ENCODE results near the gene TLE2.

DNA sequence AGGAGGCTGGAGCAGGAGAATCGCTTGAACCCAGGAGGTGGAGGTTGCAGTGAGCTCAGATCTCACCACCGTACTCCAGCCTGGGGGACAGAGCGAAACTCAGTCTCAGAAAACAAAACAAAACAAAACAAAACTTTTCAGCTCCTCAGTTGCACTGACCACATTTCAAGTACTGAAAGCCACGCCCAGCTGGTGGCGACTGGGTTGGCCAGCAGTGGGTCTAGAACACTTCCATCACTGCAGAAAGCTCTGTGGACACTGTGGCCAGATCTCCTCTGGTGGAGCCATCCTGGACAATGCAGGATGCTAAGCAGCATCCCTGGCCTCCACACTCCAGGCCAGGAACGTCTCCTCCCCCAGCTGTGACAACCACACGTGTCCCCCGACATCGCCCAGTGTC lies 21.1 kb downstream of the TLE2 start:
- TF ChIP-seq, protein P1, sequence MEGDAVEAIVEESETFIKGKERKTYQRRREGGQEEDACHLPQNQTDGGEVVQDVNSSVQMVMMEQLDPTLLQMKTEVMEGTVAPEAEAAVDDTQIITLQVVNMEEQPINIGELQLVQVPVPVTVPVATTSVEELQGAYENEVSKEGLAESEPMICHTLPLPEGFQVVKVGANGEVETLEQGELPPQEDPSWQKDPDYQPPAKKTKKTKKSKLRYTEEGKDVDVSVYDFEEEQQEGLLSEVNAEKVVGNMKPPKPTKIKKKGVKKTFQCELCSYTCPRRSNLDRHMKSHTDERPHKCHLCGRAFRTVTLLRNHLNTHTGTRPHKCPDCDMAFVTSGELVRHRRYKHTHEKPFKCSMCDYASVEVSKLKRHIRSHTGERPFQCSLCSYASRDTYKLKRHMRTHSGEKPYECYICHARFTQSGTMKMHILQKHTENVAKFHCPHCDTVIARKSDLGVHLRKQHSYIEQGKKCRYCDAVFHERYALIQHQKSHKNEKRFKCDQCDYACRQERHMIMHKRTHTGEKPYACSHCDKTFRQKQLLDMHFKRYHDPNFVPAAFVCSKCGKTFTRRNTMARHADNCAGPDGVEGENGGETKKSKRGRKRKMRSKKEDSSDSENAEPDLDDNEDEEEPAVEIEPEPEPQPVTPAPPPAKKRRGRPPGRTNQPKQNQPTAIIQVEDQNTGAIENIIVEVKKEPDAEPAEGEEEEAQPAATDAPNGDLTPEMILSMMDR (optimal IDR thresholded peaks at IDR 0.05 in 1 of 3, IDR thresholded peaks at IDR 0.05 in 1 of 3, conservative IDR thresholded peaks at IDR 0.05 in 1 of 3; ENCODE audit: extremely low read depth in 1 of 3, insufficient read depth in 2 of 3, low read length in 3 of 3): no peak
- no peak for TF ChIP-seq EZH2 (IDR thresholded peaks at IDR 0.05; ENCODE audit: low read length)

Data from keratinocyte (primary cell).